Activated T-helper 1 cell treated with anti-CD3 and anti-CD28 coated beads, Interleukin-2, amount 50 U/mL, for 16 hours (primary cell): ENCODE results near the gene LAMTOR4.
"Not testable (repeated sequence)": the region's sequence is repeated elsewhere in the genome, so short reads cannot be mapped to it uniquely, and the experiment has no call there.

Source experiments
- DNase-seq, 2 donors: peaks; one replicate each; pipeline ENCODE4 v3.0.0-alpha.2; 2020; ENCODE audit warnings: low read depth in 1 of 2, low spot score in 1 of 2

The LAMTOR4 gene

GRCh38 chr7:100122067-100122466, 26.7 kb upstream of the LAMTOR4 start:
- DNase-seq: no peak

GRCh38 chr7:100122568-100122967, 26.1 kb upstream of the LAMTOR4 start:
- no peak for DNase-seq

GRCh38 chr7:100124301-100125230, 24.2 kb upstream of the LAMTOR4 start:
- no peak for DNase-seq

- no peak for DNase-seq
These were observed 22.3 kb upstream of the LAMTOR4 start for GRCh38 chr7:100126239-100126930.

GRCh38 chr7:100126931-100127865, 21.5 kb upstream of the LAMTOR4 start, which contains the start of gene MBLAC1:
TSS of gene MBLAC1 (plus strand) at chr7:100126967. CDS start at chr7:100127396, 429 bp downstream.
- DNase-seq: peak; percentile 81 to 84

- DNase-seq: no peak
These were observed 20.7 kb upstream of the LAMTOR4 start for GRCh38 chr7:100127866-100128636.

GRCh38 chr7:100128637-100128963, 20.1 kb upstream of the LAMTOR4 start:
- no peak for DNase-seq

- DNase-seq: not testable (repeated sequence)
These were observed 18.5 kb upstream of the LAMTOR4 start for GRCh38 chr7:100130220-100130607.

- DNase-seq: peak; percentile 74 to 81
These were observed 17.9 kb upstream of the LAMTOR4 start for GRCh38 chr7:100130608-100131453.

GRCh38 chr7:100132126-100132525, 16.6 kb upstream of the LAMTOR4 start:
- DNase-seq: no peak

GRCh38 chr7:100132697-100133151, 16.0 kb upstream of the LAMTOR4 start:
- peak in 1 of 2 donors; percentile 32 for DNase-seq

GRCh38 chr7:100137851-100138760, 10.6 kb upstream of the LAMTOR4 start:
- no peak for DNase-seq

GRCh38 chr7:100141555-100141949, 7.2 kb upstream of the LAMTOR4 start:
- DNase-seq: no peak

- no peak for DNase-seq
These were observed 6.3 kb upstream of the LAMTOR4 start for GRCh38 chr7:100142461-100142860.

GRCh38 chr7:100146350-100146749, 2.4 kb upstream of the LAMTOR4 start:
- DNase-seq: not testable (repeated sequence)

- DNase-seq: no peak
These were observed 1.4 kb upstream of the LAMTOR4 start for GRCh38 chr7:100147278-100147677.

- DNase-seq: no peak
These were observed 526 bp upstream of the LAMTOR4 start for GRCh38 chr7:100148225-100148558.

GRCh38 chr7:100152404-100152803, 3.7 kb downstream of the LAMTOR4 start:
- DNase-seq: no peak
